Lung microvascular endothelial cell (primary cell): ENCODE measurements around the gene NRP1. TPM values are rescaled to one million over a fixed set of nuclear protein-coding genes. Genes with fewer than 3 reads are reported as not detected.
"Not testable (repeated sequence)": the region's sequence is repeated elsewhere in the genome, so short reads cannot be mapped to it uniquely, and the experiment has no call there.

ENCODE experiments used
- DNase-seq, 2 donors: peaks; one replicate each; pipeline versions ENCODE4 v3.0.0 to v3.0.0-alpha.2; 2010; ENCODE audit warnings: low read depth in 2 of 2
- total RNA-seq: library from RNA; depleted of rRNA; stranded (reverse); fragments of >200 nt; gene quantifications from 2 replicates; pipeline ENCODE4 v1.2.1, GENCODE V29; 2014

Gene NRP1
- total RNA-seq, 1 donor from 2014 or later, result 6.5 TPM

DNA sequence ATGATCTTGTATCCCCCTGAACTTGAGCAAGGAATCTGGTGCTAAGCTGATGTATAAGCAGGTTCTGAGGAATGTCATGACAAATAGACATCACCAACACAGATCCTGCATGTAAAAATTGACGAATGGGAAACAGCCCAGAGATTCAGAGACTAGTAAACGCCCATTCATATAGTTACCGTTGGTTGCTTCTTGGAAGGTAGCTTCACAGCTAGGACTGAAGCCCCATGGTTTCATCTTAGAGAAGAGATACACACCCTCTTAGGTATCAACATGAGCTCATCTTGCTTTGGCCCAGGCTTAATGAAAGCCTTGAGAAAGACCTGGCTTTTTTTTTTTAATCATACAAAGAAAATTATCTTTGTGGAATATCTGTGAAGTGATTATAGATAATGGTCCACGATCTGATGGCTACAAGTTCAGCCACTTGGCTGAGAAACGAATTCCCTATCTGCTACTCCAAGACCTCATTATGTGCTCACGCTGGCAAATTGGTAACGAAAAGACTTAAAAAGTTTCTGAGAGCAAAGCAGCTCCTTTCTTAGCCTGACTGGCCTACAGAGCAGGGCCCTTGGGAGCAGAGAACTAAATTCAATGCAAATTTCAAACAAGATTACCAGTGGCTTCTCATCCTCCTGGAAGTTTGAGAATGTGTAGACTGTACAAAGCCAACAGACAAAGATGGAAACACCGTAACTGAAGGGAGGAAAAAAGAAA lies 181.1 kb downstream of the NRP1 start:
- DNase-seq, result no peak

DNA sequence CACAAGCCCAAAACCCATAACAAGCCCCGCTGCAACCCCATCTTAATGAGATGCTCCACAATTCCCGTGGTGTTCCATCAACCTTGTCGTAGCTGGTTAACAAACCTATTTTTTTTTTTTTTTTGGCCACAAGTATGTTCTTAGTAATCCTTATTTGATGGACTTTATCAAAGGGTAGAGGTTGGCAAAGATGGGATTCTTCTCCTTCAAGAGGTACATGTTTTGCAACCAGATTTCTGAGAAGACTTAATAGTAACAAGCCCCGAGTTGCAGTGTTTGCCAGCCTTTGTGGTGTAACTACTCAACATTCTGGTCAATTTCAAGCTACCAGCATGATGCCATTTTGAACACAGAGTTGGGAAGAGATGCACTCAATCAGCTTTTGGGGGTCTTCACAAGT lies 181.7 kb downstream of the NRP1 start:
- no peak for DNase-seq

DNA sequence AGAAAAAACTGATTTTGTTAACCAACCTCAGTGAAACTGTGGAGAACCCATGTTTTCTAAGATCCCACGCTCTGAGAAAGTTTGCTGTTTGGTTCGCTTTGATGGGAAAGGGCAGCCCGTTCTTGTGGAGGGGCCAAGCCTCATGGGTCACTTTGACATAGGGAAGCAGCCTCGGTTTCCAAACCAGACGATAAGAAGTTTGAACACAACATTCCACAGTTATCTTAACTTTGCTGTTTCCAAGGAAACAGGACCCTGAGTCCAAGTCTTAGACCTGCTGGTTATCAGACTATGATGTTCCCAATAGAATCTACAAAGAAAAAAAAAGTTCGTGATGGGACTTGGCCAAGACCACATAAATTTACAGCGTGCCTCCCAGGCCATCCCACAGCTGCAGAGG lies 182.3 kb downstream of the NRP1 start:
- no peak for DNase-seq

DNA sequence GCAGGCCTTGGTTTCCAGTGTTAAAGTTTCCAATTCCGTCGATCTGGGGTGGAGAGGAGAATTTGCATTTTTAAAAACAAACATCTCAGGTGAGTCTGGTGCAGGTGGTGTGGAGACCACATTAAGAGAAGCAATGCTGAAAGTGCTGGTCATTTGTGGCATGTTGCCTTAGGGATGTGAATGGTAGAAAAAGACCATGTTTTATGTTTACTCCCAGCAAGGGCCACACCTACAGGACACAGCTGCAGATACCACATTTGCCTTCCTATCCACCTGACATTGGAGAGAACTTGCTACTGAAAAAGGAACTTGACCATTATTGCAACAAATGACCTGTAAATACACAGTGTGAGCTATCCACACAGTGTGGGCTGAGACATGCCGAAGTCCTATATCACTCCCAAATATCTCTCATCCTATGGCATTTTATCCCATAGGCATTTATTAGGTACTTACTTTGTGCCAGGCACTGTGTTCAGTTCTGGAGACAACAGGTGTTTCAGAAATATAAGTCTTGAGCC lies 183.1 kb downstream of the NRP1 start:
- DNase-seq, result no peak

DNA sequence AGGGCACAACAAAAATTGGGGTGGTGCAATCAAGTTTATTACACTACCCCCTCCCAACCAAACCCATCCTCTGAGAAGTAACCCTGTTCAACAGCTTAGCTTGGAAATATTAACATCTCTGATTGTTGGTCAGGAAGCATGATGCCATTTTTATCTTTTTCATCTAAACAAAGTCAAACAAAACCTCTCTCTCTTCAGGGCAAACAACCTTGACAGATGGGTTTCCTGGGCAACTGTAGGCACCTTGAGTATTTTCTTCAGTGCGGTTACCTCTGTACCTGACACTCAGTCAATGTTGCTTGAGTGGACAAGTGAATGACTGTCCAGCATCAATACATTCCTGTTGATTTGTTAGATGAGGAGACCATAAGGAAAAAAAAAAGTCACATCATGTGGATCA lies 183.6 kb downstream of the NRP1 start:
- DNase-seq, result no peak

DNA sequence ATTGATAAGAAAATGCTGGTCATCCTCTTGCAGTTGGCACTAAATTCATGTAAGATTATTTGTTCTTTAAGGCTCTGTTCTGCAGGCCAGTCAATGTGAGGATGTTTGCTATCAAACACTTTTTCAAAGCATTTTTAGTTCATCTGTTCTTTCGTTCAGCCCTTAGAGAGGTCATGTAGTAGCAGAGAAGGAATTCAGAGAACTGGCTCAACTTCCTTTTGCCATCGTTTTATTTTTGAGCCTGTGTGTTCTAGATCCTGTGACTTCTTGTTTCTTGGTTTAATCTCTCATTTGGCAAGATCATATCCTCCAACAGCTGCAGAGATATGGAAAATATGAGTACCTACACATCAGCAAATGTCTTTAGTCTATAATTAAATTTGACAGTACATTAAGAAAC lies 184.3 kb downstream of the NRP1 start:
- DNase-seq, result no peak

DNA sequence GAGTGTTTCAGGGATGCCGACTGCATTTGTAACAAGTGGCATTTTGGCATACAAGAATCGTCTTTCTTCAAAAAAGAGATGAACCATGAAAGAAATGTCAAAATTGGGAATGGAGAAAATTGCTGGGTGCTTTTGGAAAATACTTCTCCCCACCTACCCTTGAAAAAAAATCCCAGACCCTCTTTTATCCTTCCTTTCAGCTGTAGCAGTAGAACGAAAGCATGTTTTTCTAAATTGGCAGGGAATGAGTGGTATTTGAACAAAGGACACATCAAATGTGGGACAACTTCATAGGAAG lies 187.5 kb downstream of the NRP1 start:
- no peak for DNase-seq

DNA sequence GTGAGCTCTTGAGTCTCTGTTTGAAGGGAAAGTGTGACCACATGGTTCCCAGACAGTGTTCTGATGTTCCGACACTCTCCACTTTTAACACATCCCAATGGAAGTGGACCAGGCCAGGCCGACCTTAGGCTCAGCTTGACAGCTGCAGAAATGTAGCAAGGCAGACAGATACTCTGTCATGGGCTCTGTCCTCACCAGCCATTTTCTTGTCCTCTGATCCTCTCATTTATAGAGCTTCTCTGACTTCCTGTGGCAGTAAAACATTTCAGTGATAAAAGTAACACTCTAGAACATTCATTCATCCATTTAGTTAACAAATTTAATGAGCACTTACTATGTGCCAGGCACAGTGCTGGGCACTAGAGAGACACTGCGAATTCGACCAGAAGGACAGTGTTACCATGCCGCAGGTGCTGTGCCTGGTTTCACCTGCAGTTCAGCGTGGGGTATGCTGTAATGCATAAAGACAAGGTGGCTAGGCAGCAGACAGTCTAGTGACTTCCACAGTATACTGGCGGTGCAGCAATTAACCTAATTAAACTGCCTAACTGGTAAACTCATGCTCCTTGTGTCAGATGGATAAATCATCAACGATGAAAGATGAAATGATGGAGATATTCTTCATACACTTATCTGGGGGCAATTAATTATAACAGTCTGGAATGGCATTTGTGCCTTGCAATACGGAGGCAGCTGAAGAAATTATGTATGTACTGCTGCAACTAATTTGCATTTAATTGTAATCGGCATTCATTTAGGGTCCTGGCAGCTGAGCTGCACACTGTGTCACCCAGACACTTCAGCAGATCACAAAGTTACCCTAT lies 188.1 kb downstream of the NRP1 start:
- no peak for DNase-seq

DNA sequence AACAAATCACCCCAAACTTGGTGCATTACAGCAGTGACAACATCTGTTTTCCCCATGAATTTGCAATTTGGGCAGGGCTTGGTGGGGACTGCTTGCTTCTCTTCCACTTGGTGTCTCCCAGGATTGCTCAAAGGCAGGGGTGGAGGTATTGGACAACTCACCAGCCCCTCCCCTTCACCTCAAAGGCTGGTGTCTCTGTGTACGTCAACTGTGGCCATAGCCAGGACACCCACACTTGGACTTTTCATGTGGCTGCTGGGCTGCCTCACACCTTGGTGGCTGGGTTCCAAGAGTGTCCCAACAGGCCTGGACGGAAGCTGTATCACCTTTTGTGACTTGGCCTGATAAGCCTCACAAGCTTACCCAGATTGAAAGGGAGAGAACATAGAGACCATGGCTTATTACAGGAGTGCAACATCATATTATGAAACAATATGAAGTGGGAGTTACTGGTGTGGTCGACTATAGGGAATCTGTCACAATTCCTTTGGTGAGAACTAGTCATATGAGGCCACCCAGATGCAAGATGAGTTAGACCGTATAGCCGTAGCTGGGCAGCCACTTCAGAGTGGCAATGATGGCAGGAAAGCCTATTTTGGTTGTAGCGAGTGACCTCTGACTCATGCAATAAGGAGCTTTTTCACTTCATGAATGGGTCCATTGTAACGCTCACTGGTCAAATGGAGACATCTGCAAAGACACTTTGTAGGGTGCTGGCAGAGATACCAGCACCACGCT lies 188.8 kb downstream of the NRP1 start:
- no peak for DNase-seq

DNA sequence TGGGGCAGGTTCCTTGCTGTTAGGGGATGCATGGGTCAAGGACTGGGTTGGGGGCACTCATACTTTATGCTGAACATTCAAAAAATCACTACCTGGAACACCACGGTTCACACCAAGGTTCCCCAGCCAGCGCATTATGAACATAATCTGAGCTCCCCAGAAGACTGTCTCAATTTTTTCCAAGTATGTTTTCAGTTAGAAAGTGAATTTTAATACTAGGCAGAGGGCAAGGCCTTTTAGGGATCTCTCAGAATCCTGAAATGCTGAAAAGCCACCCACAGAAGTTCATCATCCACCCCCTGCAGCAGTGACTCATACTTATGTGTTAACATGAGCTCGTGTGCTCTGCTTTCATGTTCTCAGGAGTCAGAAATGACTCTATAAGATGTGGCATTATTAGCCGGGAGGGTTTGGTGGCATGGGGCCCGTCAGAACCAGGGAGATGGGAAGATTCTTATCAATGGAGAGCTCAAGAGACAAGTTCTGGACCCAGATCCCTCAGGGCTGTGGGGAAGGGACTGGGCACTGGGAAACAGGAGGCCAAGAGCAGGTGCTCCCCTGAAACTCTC lies 191.2 kb downstream of the NRP1 start:
- no peak for DNase-seq

DNA sequence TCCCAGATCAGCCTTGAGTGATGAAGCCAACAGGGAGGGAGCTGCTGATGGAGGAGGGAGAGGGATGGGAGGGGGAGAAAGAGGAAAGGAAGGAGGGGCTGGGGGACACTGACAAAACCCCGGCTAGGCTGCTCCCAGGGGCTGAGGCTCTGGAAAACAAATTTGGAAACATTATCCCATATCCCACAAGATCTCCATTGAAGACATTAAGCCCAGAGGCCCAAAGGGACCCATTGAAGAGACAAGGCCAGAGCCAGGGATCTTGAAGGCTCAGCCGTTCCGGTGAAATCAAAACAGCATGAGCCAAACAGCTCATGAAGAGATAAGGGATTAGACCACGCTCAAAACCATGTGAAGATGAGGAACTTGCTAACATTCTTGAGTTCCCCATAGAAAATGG lies 192.2 kb downstream of the NRP1 start:
- no peak for DNase-seq

DNA sequence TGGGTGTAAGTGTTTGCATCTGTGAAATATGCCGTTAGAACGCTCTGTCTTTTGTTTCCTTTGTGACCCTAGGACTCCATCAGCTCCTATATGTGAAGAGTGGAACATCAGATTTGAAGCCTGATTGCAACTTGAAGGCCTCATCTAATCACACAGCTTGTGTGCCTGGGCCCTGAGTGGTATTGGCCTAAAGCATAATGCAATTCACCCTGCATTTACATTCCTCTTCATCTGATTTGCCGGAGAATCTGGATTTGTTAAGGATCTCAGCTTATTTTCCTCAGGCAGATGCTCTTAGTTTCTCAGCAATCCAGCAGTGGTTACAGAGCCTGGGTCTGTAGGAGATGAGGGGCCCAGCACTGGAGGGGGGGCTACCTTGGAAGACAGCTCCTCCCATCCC lies 193.2 kb downstream of the NRP1 start:
- no peak for DNase-seq

DNA sequence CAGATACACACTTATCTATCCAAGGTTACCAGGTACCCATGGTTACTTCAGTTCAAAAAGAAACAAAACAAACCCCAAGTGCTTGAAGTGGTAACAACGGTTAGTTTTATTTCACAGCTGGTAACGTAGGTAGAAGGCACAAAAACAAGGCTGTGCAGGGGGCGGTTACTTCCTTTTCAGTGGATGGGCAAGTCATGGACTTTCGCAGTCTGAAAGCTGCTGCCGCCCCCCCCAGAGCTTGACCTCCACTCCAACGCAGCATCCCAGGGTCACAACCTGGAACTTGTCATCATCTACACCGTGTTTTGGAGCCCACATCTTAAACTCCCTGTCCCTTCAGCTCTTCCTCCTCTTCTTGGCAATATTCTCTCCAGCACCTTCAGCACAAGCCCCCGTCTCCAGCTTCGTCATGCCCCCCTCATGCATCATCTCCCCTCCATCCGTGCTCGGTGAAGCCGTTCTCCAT lies 195.3 kb downstream of the NRP1 start:
- peak in 1 of 2 donors; percentile 20 for DNase-seq

DNA sequence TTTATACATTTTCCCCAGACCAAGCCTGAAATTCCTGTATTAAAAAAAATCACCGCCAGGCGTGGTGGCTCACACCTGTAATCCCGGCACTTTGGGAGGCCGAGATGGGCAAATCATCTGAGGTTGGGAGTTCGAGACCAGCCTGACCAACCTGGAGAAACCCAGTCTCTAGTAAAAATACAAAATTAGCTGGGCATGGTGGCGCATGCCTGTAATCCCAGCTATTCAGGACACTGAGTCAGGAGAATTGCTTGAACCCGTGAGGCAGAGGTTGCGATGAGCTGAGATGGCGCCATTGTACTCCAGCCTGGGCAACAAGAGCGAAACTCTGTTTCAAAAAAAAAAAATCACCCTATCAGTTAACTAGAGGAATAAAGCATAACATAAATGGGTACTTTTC lies 195.8 kb downstream of the NRP1 start:
- not testable (repeated sequence) for DNase-seq

DNA sequence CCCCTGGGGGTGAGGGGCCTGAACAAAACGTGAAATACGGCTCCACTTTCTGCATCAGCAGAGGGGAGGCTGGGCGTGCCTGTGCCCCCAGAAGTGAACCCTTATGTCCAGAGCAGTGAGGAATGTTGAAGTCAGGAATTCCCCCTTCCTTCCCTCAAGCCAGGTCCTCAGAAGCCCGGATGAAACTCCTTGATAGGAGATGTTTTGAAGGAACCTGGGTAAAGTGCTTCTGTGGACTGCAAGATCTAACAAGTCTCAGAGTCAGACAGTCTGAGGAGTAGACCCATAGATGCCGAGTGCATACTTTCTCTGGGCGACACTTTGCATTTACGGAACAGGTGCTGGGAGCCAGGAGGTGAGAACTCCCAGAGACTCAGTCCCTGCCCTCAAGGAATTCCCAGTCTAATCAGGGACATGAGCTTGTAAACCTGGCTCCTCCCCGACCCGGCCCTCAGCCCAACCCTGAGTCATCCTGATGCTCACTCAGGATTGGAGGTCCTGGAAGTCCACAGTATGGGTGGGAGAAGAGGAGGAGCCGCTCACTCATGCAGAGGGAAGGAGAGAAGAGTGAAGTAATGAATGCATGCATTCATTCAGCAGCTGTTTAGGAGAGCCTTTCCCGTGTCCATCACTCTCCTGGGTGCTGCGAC lies 197.0 kb downstream of the NRP1 start:
- no peak for DNase-seq

DNA sequence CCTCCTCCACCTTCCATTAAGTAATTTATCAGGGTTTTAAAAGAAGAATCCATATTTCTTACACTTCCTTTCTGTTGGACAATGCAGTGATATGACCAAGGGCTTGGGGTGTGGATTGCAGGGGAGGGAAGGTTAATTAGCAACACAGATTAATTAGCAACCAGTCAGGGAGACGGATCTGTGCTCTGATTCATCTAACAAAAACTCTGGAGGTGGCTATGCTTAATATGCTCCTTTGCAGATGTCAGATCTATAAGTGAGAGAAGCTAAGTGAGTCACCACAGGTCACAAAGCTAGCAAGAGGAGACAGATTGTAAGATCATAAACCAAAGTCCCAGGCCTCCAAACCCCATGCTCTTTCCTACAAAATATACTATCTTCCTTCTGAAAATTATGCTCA lies 197.7 kb downstream of the NRP1 start:
- DNase-seq, result peak in 1 of 2 donors; percentile 16

DNA sequence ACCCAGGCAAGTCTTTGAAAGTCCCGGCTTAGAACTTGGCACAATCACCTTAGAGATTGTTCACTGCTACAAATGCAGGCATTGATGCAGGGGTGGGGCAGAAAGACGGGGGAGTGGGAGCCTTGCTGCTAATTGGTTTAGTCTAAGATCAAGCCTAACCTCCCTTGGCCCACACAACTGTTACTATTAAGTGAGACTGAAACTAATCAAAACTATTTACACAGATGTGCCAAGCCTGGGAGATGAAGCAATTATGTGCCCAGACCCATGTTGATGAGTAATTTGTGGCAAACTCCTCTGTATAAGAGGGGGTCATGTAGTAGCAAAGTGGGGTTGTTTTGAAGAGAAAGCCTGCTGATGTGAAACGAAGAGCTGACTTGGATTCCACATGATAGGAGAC lies 198.2 kb downstream of the NRP1 start:
- DNase-seq, result no peak

DNA sequence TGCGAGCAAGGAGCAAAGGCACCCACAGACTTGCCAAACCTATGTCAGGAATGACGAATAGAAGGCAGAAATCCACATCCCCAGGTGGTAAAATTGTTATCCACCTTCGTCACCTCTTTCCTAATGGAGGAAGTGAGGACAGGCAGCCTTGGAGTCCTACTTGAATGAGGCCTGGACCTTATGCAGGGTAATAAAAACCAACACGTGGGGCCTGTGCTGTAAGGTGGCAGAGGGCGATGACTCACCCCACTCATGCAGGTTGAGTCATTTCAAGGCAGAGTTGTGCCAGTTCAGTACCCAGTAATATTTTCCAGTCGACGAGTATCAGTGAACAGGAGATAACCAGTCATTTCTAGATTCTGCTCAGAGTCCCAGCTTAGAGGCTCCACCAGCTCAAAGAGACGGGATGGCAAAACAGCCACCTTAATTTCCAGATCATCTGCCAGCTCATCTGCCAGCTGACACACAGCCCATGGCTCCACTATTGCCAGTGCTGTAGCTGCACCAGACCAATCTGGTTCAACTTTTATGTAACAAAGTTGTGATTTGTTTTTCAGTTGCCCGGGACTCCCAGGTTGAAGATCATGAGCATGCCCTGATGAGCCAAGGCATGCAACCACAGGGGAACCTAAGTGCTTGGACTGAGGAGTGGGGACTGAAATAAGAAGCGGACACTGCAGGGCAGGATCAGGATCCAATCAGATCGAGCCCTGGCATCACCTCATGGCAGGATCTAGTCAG lies 200.3 kb downstream of the NRP1 start:
- peak; percentile 68 to 78 for DNase-seq

DNA sequence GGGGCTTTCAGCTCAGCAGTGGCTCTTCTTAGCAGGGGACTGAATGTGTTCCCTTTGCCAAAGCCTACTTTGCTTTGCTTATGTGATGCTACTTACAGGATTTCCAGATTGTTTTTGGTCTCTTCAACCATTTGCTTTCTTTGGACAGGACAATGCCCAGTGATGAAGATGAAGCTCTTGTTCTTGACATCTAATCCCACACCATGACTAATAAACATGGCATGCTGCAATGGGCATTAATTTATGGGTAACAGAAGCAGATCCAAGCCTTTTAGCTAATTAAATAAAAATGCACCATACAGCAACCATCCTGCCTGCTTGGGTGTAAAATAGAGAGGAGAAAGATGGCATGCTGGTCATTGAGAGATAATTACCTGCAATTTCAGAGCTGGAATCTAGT lies 200.9 kb downstream of the NRP1 start:
- DNase-seq, result no peak

DNA sequence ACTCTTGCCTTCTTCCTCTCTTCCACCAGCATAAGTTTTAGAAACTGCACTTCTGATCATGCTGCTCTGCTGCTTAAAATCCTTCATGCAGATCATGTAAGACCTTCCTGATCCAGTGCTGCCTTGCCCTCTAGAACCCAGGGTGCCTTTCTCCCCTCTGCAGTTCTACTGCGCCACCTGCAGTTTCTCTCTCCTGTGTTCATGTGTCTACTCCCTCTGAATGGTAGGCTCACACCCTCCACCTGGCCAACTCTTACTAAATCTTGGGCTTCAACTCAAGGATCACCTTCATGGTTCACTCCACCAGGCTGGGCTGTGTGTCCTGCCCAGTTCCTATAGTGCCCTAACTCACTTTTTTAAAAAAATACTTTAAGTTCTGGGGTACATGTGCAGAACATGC lies 201.8 kb downstream of the NRP1 start:
- DNase-seq, result no peak

DNA sequence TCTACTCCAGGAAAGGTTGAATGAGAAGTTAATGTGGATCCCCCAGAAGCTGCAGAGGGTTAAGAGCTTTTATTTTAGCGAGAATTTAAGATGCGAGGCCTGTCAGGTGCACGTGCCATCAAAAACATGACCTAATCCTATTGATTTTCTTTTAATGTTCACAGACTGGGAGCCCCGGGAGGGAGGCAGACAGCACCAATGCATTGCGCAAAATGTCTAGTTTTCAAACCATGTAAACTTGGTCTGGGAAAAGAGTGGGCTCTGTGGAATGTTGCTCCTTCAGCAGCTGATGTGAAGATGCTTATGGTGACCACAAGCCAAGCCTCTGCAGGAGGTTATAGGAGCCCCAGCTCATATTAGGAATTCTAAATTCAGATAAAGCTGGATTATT lies 204.5 kb downstream of the NRP1 start:
- no peak for DNase-seq
